ENCODE results near the gene SCN4B. TPM values are rescaled to one million over a fixed set of nuclear protein-coding genes. Genes with fewer than 3 reads are reported as not detected.

SCN4B gene
- total RNA-seq, 1 donor from 2014 or later: 3.6 TPM

GRCh38 chr11:118163494-118163893, 10.9 kb upstream of the SCN4B start:
- H3K27ac Mint-ChIP-seq: no peak overlapping the region
- H3K4me1 Mint-ChIP-seq: no peaks in the 10 kb centered on the region
- Histone ChIP-seq H3K27me3 (peaks cover 53% of the 10 kb centered on the region), H3K79me2 (ENCODE audit: low read depth) (no peaks in the 10 kb centered on the region), H4K20me1 (ENCODE audit: low read depth) (no peaks in the 10 kb centered on the region), H3F3A (ENCODE audit: low read depth) (no peaks in the 10 kb centered on the region), H3K27ac (no peak overlapping the region), H3K4me3 (no peak overlapping the region), H3K36me3 (no peaks in the 10 kb centered on the region), H3K9ac (no peak overlapping the region), H2AFZ (replicated peaks) (no peak overlapping the region), H3K4me1 (no peaks in the 10 kb centered on the region), H3K4me2 (no peak overlapping the region), H3K9me3 (ENCODE audit: low read depth) (no peaks in the 10 kb centered on the region)
- no peaks in the 10 kb centered on the region for H3K36me3 Mint-ChIP-seq
- no peak for DNase-seq (ENCODE audit: low spot score)
- H3K9me3 Mint-ChIP-seq: peaks cover 3% of the 10 kb centered on the region
- H3K27me3 Mint-ChIP-seq (ENCODE audit: insufficient read depth, low read depth): peaks cover 47% of the 10 kb centered on the region
- no peak overlapping the region for H3K4me3 Mint-ChIP-seq
- no peak for TF ChIP-seq EZH2phosphoT487 (IDR thresholded peaks at IDR 0.05)
- no peak for TF ChIP-seq EZH2 (IDR thresholded peaks at IDR 0.05)
- no peak for TF ChIP-seq CTCF (IDR thresholded peaks at IDR 0.05)

- Histone ChIP-seq H3F3A (ENCODE audit: low read depth) (no peaks in the 10 kb centered on the region), H3K27me3 (peaks cover 53% of the 10 kb centered on the region), H2AFZ (replicated peaks) (no peak overlapping the region), H3K27ac (no peak overlapping the region), H3K4me3 (no peak overlapping the region), H3K4me1 (no peaks in the 10 kb centered on the region), H3K4me2 (no peak overlapping the region), H4K20me1 (ENCODE audit: low read depth) (no peaks in the 10 kb centered on the region), H3K79me2 (ENCODE audit: low read depth) (no peaks in the 10 kb centered on the region), H3K36me3 (no peaks in the 10 kb centered on the region), H3K9ac (no peak overlapping the region), H3K9me3 (ENCODE audit: low read depth) (no peaks in the 10 kb centered on the region)
- peaks cover 49% of the 10 kb centered on the region for H3K27me3 Mint-ChIP-seq (ENCODE audit: insufficient read depth, low read depth)
- no peaks in the 10 kb centered on the region for H3K36me3 Mint-ChIP-seq
- TF ChIP-seq EZH2phosphoT487 (IDR thresholded peaks at IDR 0.05) (no peak), CTCF (IDR thresholded peaks at IDR 0.05) (no peak), EZH2 (IDR thresholded peaks at IDR 0.05) (no peak)
- H3K9me3 Mint-ChIP-seq: peaks cover 3% of the 10 kb centered on the region
- no peak for DNase-seq (ENCODE audit: low spot score)
- no peak overlapping the region for H3K4me3 Mint-ChIP-seq
- H3K4me1 Mint-ChIP-seq: no peaks in the 10 kb centered on the region
- H3K27ac Mint-ChIP-seq: no peak overlapping the region
These were observed 10.2 kb upstream of the SCN4B start for GRCh38 chr11:118162846-118163245.

- Mint-ChIP-seq H3K27ac (no peak overlapping the region), H3K9me3 (peaks cover 3% of the 10 kb centered on the region), H3K4me1 (peaks cover 5% of the 10 kb centered on the region), H3K4me3 (no peak overlapping the region), H3K36me3 (no peaks in the 10 kb centered on the region), H3K27me3 (ENCODE audit: insufficient read depth, low read depth) (peaks cover 52% of the 10 kb centered on the region)
- no peaks in the 10 kb centered on the region for H3K9me3 ChIP-seq (ENCODE audit: low read depth)
- no peak overlapping the region for H2AFZ ChIP-seq (replicated peaks)
- H3K9ac ChIP-seq: no peak overlapping the region
- peaks cover 58% of the 10 kb centered on the region for H3K27me3 ChIP-seq
- H3F3A ChIP-seq (ENCODE audit: low read depth): peaks cover 6% of the 10 kb centered on the region
- no peaks in the 10 kb centered on the region for H3K36me3 ChIP-seq
- H3K27ac ChIP-seq: no peak overlapping the region
- H3K4me3 ChIP-seq: no peak overlapping the region
- no peak for DNase-seq (ENCODE audit: low spot score)
- H3K79me2 ChIP-seq (ENCODE audit: low read depth): no peaks in the 10 kb centered on the region
- H3K4me1 ChIP-seq: peaks cover 9% of the 10 kb centered on the region
- H4K20me1 ChIP-seq (ENCODE audit: low read depth): no peaks in the 10 kb centered on the region
- no peak overlapping the region for H3K4me2 ChIP-seq
- TF ChIP-seq EZH2 (IDR thresholded peaks at IDR 0.05) (no peak), CTCF (IDR thresholded peaks at IDR 0.05) (no peak), EZH2phosphoT487 (IDR thresholded peaks at IDR 0.05) (no peak)
These were observed 9.2 kb upstream of the SCN4B start for GRCh38 chr11:118161786-118162185.

All from neural progenitor cell (in vitro differentiated cells).